GM18499 (cell line): ENCODE results near the gene CCNL1.

Source experiments
- ATAC-seq: cut with Tn5 transposase; IDR thresholded peaks from one replicate; pipeline ENCODE4 v1.9.1; 2021; ENCODE audit warnings: moderate number of reproducible peaks; ENCODE audit not compliant: insufficient read depth, unreplicated experiment

The CCNL1 gene

GRCh38 chr3:157148196-157148889 is 11.6 kb downstream of the CCNL1 start:
- no peak for ATAC-seq

- no peak for ATAC-seq
Observed at GRCh38 chr3:157147099-157147803, 12.7 kb downstream of the CCNL1 start.

- ATAC-seq: no peak
Observed at GRCh38 chr3:157145606-157146322, 14.2 kb downstream of the CCNL1 start.

- no peak for ATAC-seq
Observed at GRCh38 chr3:157142315-157142714, 17.6 kb downstream of the CCNL1 start.

- no peak for ATAC-seq
Observed at GRCh38 chr3:157139938-157140534, 19.9 kb downstream of the CCNL1 start.

GRCh38 chr3:157136647-157137387 is 23.1 kb downstream of the CCNL1 start:
- peak; percentile 4 for ATAC-seq

GRCh38 chr3:157135671-157136396 is 24.1 kb downstream of the CCNL1 start:
- ATAC-seq: no peak

- ATAC-seq: no peak
Observed at GRCh38 chr3:157134620-157135191, 25.2 kb downstream of the CCNL1 start.

- no peak for ATAC-seq
Observed at GRCh38 chr3:157133434-157134320, 26.3 kb downstream of the CCNL1 start.

- no peak for ATAC-seq
Observed at GRCh38 chr3:157132936-157133335, 27.0 kb downstream of the CCNL1 start.

GRCh38 chr3:157132341-157132740 is 27.6 kb downstream of the CCNL1 start:
- no peak for ATAC-seq

GRCh38 chr3:157131861-157132260 is 28.1 kb downstream of the CCNL1 start:
- no peak for ATAC-seq

GRCh38 chr3:157130467-157131251 is 29.3 kb downstream of the CCNL1 start:
- no peak for ATAC-seq

GRCh38 chr3:157129803-157130466 is 30.0 kb downstream of the CCNL1 start:
- ATAC-seq: no peak

GRCh38 chr3:157128771-157129681 is 30.9 kb downstream of the CCNL1 start:
- no peak for ATAC-seq
